ENCODE measurements around the gene PIK3R2.
"Not testable (repeated sequence)": the region's sequence is repeated elsewhere in the genome, so short reads cannot be mapped to it uniquely, and the experiment has no call there.

Gene PIK3R2

DNA sequence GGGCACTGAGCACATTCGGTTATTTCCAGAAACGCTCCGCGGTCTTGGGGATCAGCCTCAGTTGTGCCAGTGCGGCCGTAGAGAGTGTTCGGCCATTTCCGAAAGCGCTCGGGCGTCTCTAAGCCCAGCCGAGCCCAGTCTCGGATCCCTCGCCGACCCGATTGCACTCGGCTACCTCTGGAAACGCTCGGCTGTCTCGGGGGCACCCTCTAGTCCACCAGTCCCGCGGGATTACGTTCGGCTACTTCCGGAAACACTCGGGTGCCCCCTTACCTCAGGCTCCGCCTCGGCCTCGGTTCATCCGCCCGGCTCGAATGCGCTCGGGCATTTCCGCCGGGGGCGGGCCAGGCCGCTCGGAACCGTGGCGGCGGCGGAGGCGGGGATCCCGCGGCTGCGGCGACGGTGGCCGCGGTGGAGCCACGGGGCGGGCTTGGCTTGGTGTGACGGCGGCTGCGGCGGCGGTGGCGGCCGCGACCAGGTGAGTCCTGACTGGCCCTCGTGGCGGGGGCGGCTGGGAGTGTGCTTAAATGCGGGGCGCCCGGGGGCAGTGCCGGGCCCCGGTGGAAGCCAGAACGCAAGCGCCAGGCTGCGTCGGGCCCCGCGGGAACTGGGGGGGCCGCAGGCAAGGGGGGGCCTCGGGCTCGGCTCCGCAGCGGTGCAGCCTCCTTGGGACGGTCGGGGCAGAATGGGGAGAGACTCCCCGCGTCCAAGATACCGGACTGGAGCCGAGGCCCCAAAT is at the start of gene PIK3R2:
Gene PIK3R2, plus strand, starts transcription at position 347 of the 739 bp plus-strand sequence. CDS start 2,717 bp downstream, outside the sequence.
- Mint-ChIP-seq H3K27ac (peak within 1 kb of the TSS; percentile 98), H3K4me3 (peak within 1 kb of the TSS; percentile 93), H3K36me3 (no peaks in the 10 kb centered on the region), H3K4me1 (ENCODE audit: low read depth) (peaks cover 16% of the 10 kb centered on the region), H3K9me3 (ENCODE audit: low read depth) (no peaks in the 10 kb centered on the region), H3K27me3 (no peaks in the 10 kb centered on the region)

DNA sequence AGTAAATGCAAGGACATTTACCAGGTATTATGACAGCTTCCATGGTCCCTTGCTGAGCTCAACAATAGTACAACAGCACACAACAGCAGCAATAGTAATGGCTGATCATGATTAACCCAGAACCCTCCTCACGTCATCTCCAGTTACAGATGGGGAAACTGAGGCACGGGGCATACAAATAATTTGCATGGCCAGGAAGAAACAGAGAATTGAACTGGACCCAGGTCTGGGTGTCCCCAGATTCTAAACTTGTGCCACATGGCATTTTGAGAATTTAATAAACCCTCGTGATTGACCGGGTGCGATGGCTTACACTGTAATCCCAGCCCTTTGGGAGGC is 48.2 kb upstream of the PIK3R2 start:
- H3K4me3 Mint-ChIP-seq = peak overlapping the region; percentile 82
- peaks cover 15% of the 10 kb centered on the region for H3K4me1 Mint-ChIP-seq (ENCODE audit: low read depth)
- no peak overlapping the region for H3K27ac Mint-ChIP-seq
- no peaks in the 10 kb centered on the region for H3K27me3 Mint-ChIP-seq
- H3K36me3 Mint-ChIP-seq = no peaks in the 10 kb centered on the region
- no peaks in the 10 kb centered on the region for H3K9me3 Mint-ChIP-seq (ENCODE audit: low read depth)

DNA sequence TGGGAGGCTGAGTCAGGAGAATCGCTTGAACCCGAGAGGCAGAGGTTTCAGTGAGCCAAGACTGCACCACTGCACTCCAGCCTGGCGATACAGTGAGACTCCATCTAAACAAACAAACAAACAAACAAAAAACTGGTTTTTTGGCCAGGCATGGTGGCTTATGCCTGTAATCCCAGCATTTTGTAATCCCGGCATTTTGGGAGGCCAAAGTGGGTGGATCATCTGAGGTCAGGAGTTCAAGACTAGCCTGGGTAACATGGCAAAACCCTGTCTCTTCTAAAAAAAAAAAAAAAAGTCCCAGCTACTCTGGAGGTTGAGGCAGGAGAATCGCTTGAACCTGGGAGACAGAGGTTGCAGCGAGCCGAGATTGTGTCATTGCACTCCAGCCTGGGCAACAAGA is 47.7 kb upstream of the PIK3R2 start:
- peaks cover 14% of the 10 kb centered on the region for H3K4me1 Mint-ChIP-seq (ENCODE audit: low read depth)
- H3K9me3 Mint-ChIP-seq (ENCODE audit: low read depth); H3K36me3 Mint-ChIP-seq; H3K27me3 Mint-ChIP-seq; H3K27ac Mint-ChIP-seq: not testable (repeated sequence)
- peak overlapping the region; percentile 82 for H3K4me3 Mint-ChIP-seq

DNA sequence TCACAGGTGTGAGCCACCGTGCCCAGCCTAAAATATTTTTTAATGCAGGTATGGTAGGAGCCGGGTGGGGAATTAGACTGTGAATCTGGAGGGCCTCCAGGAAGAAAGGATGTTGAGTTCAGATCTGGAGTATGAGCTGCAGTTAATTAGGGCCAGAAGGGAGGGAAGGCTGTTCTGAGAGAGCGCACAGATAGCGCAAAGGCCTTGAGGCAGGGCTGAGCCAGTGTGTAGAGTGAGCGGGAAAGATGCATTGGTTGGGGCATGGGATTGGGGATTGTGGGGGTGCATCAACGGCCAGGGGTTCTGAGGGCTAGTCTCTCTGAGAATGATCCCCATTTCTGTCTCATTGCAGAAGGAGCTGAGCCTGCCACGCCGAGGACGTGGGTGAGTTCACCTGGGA is 45.7 kb upstream of the PIK3R2 start:
- H3K36me3 Mint-ChIP-seq = no peaks in the 10 kb centered on the region
- H3K9me3 Mint-ChIP-seq (ENCODE audit: low read depth) = no peaks in the 10 kb centered on the region
- no peaks in the 10 kb centered on the region for H3K27me3 Mint-ChIP-seq
- H3K27ac Mint-ChIP-seq = no peak overlapping the region
- H3K4me1 Mint-ChIP-seq (ENCODE audit: low read depth) = peaks cover 18% of the 10 kb centered on the region
- H3K4me3 Mint-ChIP-seq = peak overlapping the region; percentile 38

DNA sequence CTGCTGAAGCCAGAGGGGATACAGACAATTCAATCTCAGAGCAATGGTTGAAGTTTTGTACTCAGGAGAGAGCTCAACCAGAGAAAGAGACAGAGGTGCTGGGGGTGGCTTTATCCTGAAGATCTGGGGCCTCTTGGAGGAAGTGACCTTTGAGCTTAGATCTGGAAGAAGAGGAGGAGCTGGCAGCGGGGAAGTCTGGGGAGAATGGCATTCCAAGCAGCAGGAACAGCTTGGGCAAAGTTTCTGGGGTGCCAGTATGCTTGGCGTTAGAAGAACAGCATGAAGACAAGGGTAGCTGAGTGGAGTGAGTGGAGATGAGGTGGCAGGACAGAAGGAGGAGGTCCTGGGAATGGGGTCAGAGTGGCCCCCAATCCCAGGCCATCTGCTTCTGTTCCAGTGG is 44.1 kb upstream of the PIK3R2 start:
- Mint-ChIP-seq H3K4me3 (peak overlapping the region; percentile 87), H3K27ac (peak overlapping the region; percentile 62), H3K9me3 (ENCODE audit: low read depth) (no peaks in the 10 kb centered on the region), H3K36me3 (no peaks in the 10 kb centered on the region), H3K4me1 (ENCODE audit: low read depth) (peaks cover 20% of the 10 kb centered on the region), H3K27me3 (no peaks in the 10 kb centered on the region)

DNA sequence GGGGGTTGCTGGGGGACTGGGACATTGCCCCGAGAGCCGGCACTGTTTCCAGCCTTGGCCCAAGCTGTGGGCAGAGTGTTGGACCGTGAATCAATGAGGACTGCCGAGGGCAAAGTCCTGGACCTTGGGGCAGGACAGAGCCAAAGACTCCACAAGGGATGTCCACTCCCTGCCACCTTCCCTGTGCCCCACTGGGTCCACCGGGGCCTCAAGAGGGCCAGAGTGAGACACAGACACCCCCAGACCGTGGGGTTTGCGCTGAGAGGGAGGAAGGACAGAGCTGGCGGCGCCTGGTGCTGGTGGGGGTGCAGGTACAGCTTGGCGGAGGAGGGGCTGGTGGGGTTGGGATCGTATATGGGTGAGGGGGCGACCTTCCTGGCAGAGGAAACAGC is 43.6 kb upstream of the PIK3R2 start:
- no peaks in the 10 kb centered on the region for H3K9me3 Mint-ChIP-seq (ENCODE audit: low read depth)
- H3K27ac Mint-ChIP-seq = peak overlapping the region; percentile 62
- H3K4me1 Mint-ChIP-seq (ENCODE audit: low read depth) = peaks cover 18% of the 10 kb centered on the region
- H3K4me3 Mint-ChIP-seq = peak overlapping the region; percentile 87
- H3K36me3 Mint-ChIP-seq = no peaks in the 10 kb centered on the region
- no peaks in the 10 kb centered on the region for H3K27me3 Mint-ChIP-seq

DNA sequence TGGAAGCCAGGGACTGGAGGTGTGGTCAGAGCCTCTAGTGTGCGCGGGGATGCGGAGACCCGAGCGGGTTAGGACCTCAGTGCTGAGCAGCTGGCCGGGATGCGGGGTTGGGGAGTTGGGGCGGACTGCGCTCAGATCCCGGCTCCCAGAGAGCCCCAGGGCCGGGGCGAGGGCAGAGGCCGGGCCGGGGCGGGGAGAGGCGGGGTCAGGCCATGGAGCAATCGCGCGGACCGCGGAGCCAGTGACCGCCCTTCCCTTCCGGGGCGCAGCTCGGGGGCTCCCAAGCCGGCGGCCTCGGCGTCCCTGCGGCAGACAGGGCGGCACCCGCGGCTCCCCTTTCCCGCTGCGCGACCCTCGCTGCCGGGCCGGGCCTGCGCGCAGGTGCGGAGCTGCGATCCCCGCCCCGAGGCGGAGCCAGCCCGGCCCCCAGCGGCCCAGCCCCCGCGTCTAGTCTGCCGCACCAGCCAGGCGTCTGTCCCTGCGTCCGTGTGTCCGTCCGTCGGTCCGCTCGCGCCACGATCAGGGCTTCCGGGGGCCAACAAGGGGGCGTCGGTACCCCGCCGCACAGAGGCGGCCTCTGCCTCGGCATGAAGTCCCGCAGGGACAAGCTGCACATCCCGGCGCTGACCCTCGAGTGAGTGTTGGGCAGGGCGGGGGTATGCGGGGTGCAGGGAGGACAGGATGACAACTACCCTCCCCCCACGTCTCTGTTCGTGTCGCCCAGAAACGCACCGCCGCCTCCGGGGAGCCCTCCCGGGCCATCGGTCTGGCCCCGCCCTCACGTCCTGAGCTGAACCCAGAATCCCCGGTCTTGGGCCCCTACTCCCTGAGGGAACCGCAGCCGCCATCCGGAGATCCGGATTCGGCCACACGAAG is 43.0 kb upstream of the PIK3R2 start:
- H3K9me3 Mint-ChIP-seq (ENCODE audit: low read depth) = no peaks in the 10 kb centered on the region
- H3K4me1 Mint-ChIP-seq (ENCODE audit: low read depth) = peaks cover 12% of the 10 kb centered on the region

DNA sequence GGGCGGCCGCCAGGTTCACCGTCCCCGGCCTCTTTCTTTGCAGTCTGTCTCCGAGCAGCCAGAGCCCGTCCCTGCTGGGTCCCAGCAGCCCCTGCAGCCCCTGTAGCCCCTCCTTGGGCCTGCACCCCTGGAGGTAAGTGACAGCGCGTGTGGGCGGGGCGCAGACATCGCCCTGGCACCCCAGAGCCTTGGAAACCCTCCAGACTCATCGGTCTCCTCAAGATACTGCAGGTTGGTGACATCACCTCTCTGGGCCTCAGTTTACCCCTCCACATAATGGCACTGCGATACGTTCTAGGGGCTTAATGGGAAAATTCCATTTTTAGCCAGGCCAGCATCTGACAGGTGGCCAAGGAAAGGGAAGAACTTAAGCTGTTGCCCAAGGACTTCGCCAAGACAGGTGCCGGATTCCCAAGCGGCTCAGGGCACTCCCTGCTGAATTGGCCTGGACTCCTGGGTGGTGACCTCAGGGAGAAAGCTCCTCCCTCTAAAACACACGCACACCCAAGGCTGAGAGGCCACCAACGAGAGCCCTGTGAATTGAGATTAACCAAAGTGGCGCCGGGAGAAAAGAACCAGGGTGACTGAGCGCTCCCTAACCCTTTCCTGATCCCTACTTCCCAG is 42.2 kb upstream of the PIK3R2 start:
- Mint-ChIP-seq H3K4me3 (peak overlapping the region; percentile 64), H3K9me3 (ENCODE audit: low read depth) (no peaks in the 10 kb centered on the region), H3K27me3 (no peaks in the 10 kb centered on the region), H3K36me3 (no peaks in the 10 kb centered on the region), H3K27ac (no peak overlapping the region), H3K4me1 (ENCODE audit: low read depth) (peaks cover 15% of the 10 kb centered on the region)

More for the DNA sequence above, 43.0 kb upstream of the PIK3R2 start:
- Mint-ChIP-seq H3K27ac (no peak overlapping the region), H3K36me3 (no peaks in the 10 kb centered on the region), H3K27me3 (no peaks in the 10 kb centered on the region), H3K4me3 (peak overlapping the region; percentile 87)

DNA sequence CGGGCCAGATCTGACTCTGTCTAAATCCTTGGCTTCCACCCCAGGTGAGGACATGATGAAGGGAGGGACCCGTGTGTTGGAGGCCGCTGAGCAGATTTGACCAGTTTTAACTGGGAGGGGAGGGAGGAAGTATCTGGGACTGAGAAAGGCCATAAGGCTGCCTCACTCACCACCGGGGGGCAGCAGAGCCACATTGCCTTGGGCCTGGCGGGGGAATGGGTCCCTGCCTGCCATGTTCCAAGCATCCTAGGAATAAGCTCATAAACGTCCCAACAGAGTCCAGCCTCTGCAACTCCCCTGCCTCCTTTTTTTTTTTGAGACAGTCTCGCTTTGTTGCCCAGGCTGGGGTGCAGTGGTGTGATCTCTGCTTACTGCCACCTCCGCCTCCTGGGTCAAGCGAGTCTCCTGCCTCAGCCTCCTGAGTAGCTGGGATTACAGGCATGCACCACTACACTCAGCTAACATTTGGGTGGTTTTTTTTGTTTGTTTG is 39.9 kb upstream of the PIK3R2 start:
- peaks cover 22% of the 10 kb centered on the region for H3K4me1 Mint-ChIP-seq (ENCODE audit: low read depth)
- H3K27me3 Mint-ChIP-seq = no peaks in the 10 kb centered on the region
- no peak overlapping the region for H3K27ac Mint-ChIP-seq
- no peaks in the 10 kb centered on the region for H3K36me3 Mint-ChIP-seq
- H3K4me3 Mint-ChIP-seq = peak overlapping the region; percentile 32
- no peaks in the 10 kb centered on the region for H3K9me3 Mint-ChIP-seq (ENCODE audit: low read depth)

DNA sequence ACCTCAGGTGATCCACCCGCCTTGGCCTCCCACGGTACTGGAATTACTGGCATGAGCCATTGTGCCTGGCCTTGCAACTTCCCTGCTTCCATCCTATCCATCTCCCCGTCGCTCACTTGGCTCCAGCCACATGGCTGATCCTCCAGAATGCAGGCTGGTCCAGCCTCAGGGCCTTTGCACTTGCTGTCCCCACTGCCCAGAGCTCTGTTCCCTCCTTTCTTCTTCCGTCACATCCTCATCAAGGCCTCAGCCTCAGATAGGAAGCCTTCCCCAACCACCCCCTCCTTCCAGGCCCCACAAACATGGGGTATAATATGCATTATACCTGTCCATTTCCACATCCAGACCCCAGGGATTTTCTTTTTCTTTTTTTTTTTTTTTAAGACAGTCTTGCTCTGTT is 39.1 kb upstream of the PIK3R2 start:
- H3K27ac Mint-ChIP-seq = no peak overlapping the region
- H3K27me3 Mint-ChIP-seq = no peaks in the 10 kb centered on the region
- no peaks in the 10 kb centered on the region for H3K36me3 Mint-ChIP-seq
- no peak overlapping the region for H3K4me3 Mint-ChIP-seq
- H3K4me1 Mint-ChIP-seq (ENCODE audit: low read depth) = peaks cover 27% of the 10 kb centered on the region
- H3K9me3 Mint-ChIP-seq (ENCODE audit: low read depth) = no peaks in the 10 kb centered on the region

DNA sequence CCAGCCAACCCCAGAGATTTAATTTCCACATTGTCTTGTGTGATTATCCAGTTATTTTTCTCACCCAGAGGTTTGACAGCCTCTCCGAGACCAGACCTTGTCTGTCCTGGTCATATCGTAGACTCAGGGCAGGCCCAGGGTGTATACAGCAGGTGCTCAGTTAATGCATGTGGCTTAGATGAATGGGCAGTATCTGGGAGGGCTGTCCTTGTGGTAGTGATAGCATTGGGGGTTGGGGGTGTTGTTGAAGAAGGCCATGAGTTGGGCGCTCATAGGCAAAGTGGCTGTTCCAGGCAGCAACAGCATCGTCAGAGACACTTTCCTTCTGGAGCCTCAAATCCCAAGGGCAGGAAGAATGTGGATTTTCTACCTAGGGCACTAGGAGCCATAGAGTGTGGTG is 38.5 kb upstream of the PIK3R2 start:
- Mint-ChIP-seq H3K27ac (no peak overlapping the region), H3K4me3 (no peak overlapping the region), H3K36me3 (no peaks in the 10 kb centered on the region), H3K9me3 (ENCODE audit: low read depth) (no peaks in the 10 kb centered on the region), H3K4me1 (ENCODE audit: low read depth) (peaks cover 31% of the 10 kb centered on the region), H3K27me3 (no peaks in the 10 kb centered on the region)

DNA sequence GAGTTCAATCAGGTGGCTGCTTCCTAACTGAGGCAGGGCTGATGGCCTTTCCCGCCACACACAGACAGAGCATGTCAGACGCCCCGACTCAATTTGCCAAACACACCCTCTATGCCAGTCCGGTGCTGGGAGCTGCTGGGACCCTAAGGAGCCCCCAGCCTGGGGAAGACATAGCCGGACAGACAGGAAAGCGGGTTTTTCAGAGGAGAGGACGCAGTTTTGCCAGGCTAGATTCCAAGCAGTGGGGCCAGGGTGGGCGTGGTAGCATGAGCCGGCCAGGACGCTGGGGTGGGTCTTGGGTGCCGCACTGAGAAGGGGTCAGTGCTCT is 35.6 kb upstream of the PIK3R2 start:
- Mint-ChIP-seq H3K36me3 (no peaks in the 10 kb centered on the region), H3K27me3 (no peaks in the 10 kb centered on the region), H3K9me3 (ENCODE audit: low read depth) (no peaks in the 10 kb centered on the region), H3K4me1 (ENCODE audit: low read depth) (peaks cover 35% of the 10 kb centered on the region), H3K27ac (peak overlapping the region; percentile 80), H3K4me3 (peak overlapping the region; percentile 84)

DNA sequence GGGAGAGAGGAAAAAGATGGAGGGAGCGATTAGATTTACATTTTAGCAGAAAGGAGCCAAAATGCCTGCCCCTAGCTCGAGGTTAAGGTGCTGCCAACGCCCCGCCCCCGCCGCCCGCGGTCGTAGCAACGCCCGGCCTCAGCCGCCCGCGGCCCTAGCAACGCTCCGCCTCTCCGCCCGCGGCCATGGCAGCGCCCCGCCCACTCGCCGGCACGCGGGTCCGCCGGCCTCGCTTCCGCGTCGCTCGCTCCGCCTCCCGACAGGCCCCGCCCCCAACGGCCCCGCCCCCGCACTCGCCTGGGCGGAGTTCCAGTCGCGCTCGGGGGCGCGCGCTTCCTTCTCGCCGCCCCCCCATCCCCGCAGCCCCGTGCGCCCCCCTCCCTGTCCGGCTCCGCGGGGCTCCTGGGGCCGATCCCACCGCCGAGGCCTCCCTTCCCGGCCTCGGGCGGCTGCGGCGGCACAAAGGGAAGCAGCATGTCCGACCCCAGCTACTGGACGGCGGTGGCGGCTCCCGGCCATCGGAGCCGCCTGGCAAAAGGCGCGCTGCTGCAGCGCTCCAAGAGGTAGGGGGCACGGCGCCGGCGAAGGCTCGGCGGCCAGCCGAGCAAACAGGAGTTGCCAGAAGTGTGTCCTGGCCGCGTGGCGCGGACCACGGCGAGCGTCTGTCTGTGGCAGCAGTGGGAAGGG is 35.1 kb upstream of the PIK3R2 start:
- Mint-ChIP-seq H3K4me3 (peak overlapping the region; percentile 91), H3K9me3 (ENCODE audit: low read depth) (no peaks in the 10 kb centered on the region), H3K4me1 (ENCODE audit: low read depth) (peaks cover 33% of the 10 kb centered on the region), H3K27me3 (no peaks in the 10 kb centered on the region), H3K27ac (peak overlapping the region; percentile 96), H3K36me3 (no peaks in the 10 kb centered on the region)

DNA sequence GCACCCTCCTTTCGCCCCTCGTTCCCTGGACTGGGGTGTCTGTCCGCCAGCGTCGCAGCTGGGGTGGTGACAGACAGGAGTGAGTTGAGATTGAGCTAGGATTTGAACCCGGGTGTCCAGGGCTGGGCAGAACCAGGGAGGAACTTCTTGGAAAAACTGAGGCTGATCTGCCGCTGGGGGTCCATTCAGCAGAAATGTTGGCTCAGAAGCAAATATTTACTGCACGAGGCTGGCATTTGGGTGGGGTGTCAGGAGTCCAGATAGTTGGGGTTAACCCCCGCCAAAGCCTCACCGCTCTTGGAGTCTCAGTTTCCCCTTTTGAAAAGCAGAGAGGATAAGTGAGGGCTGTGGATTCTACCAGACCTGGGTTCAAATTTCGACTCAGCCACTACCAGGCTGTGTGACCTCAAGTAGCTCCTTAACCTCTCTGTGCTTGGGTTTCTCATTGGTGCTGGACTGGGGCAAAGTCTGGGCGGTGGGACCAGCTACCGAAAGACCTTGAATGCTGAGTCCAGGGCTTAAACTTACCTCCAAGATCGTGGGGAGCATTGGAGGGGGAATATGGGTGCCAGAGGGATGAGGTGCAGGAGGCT is 34.4 kb upstream of the PIK3R2 start:
- Mint-ChIP-seq H3K36me3 (no peaks in the 10 kb centered on the region), H3K4me1 (ENCODE audit: low read depth) (peaks cover 32% of the 10 kb centered on the region), H3K27me3 (no peaks in the 10 kb centered on the region), H3K27ac (peak overlapping the region; percentile 96), H3K9me3 (ENCODE audit: low read depth) (no peaks in the 10 kb centered on the region), H3K4me3 (peak overlapping the region; percentile 91)
